T-cell (primary cell): ENCODE results near the gene CABLES1. TPM values are rescaled to one million over a fixed set of nuclear protein-coding genes. Genes with fewer than 3 reads are reported as not detected.

Source experiments
- ATAC-seq, 4 experiments: fragments of 200-7000 bp in 3 of 4; fragments of 150-1000 bp in 1 of 4; cut with Tn5 transposase; replicated peaks in 1 of 4; 1 replicate in 3 of 4; 2 replicates in 1 of 4; pipeline ENCODE4 v1.10.0; 2021; ENCODE audit warnings: moderate library complexity in 3 of 4, mild to moderate bottlenecking in 2 of 4, moderate number of reproducible peaks in 1 of 4
- CTCF ChIA-PET, 2 donors: fragments of 300-600 bp; sonication (Branson Sonifier 250); formaldehyde crosslinking; loops; one replicate each; lab custom pipeline; 2022; ENCODE audit warnings: antibody characterized with exemption in 2 of 2; lab: Charles Lee
- POLR2A ChIA-PET, 2 donors: fragments of 300-600 bp; sonication (Branson Sonifier 250); formaldehyde crosslinking; loops; one replicate each; lab custom pipeline; 2022; ENCODE audit warnings: antibody characterized with exemption in 2 of 2; lab: Charles Lee
- DNase-seq, 35 experiments: peaks; one replicate each; pipeline versions ENCODE4 v3.0.0 to v3.0.0-alpha.2; 2013 to 2023
- H3K27ac ChIP-seq: one replicate; pipeline ENCODE4 v1.5.1; 2013; ENCODE audit warnings: low read length
- H3K27me3 ChIP-seq, 2 experiments: replicated peaks in 1 of 2; 1 replicate in 1 of 2; 2 replicates in 1 of 2; pipeline versions ENCODE4 v1.6.1 to v1.7.0; 2013; ENCODE audit warnings: low read length in 1 of 2, mixed read lengths in 1 of 2; ENCODE audit not compliant: control insufficient read depth in 2 of 2, insufficient read depth in 2 of 2; ENCODE audit errors: extremely low read depth in 1 of 2
- H3K36me3 ChIP-seq, 2 donors: 1 replicate in 1 of 2; 2 replicates in 1 of 2; pipeline versions ENCODE4 v1.6.1 to v1.7.0; 2013; ENCODE audit warnings: low read length in 1 of 2; ENCODE audit not compliant: control insufficient read depth in 2 of 2, insufficient read depth in 1 of 2; ENCODE audit errors: extremely low read depth in 1 of 2
- H3K4me1 ChIP-seq, 2 experiments: 1 replicate in 1 of 2; 2 replicates in 1 of 2; pipeline versions ENCODE4 v1.6.1 to v1.7.0; 2013; ENCODE audit warnings: low read length in 2 of 2, mixed read lengths in 1 of 2; ENCODE audit not compliant: insufficient read depth in 2 of 2, control insufficient read depth in 1 of 2; ENCODE audit errors: extremely low read depth in 1 of 2
- H3K4me3 ChIP-seq, 2 donors: 1 replicate in 1 of 2; 2 replicates in 1 of 2; pipeline versions ENCODE4 v1.5.1 to v1.7.0; 2013; ENCODE audit warnings: mild to moderate bottlenecking in 2 of 2, low read length in 1 of 2, moderate library complexity in 1 of 2; ENCODE audit not compliant: control insufficient read depth in 1 of 2; ENCODE audit errors: extremely low read depth in 1 of 2
- H3K9me3 ChIP-seq: 2 replicates; pipeline ENCODE4 v1.7.0; 2013
- H3K27ac Mint-ChIP-seq, 2 donors: one replicate each; pipeline ENCODE4 v1.8.0; 2020 to 2021; ENCODE audit warnings: mild to moderate bottlenecking in 2 of 2, mixed read lengths in 2 of 2
- H3K27me3 Mint-ChIP-seq, 2 donors: one replicate each; pipeline ENCODE4 v1.8.0; 2021 to 2022; ENCODE audit warnings: mixed read lengths in 2 of 2
- H3K36me3 Mint-ChIP-seq: one replicate; pipeline ENCODE4 v1.8.0; 2021; ENCODE audit warnings: mixed read lengths
- H3K4me1 Mint-ChIP-seq, 3 donors: one replicate each; pipeline ENCODE4 v1.8.0; 2020 to 2022; ENCODE audit warnings: mixed read lengths in 3 of 3, mild to moderate bottlenecking in 1 of 3
- H3K4me3 Mint-ChIP-seq, 3 donors: one replicate each; pipeline ENCODE4 v1.8.0; 2020 to 2022; ENCODE audit warnings: mild to moderate bottlenecking in 3 of 3, mixed read lengths in 3 of 3, moderate library complexity in 3 of 3
- H3K9me3 Mint-ChIP-seq, 3 donors: one replicate each; pipeline ENCODE4 v1.8.0; 2020 to 2022; ENCODE audit warnings: mixed read lengths in 3 of 3
- WGBS: methylation state at CpG from one replicate; pipeline ENCODE4 v1.1.5; 2013; ENCODE audit warnings: missing lambda C conversion rate; ENCODE audit not compliant: insufficient coverage; 5-methylcytosine and 5-hydroxymethylcytosine counted together
- total RNA-seq, 35 experiments: library from RNA in 6 of 35; stranded (reverse) in 6 of 35; fragments of 120-200 nt in 1 of 35; gene quantifications; one replicate each; pipeline versions ENCODE4 v1.2.1 to v1.2.4 and lab custom pipeline; 2013 to 2026

The CABLES1 gene
- total RNA-seq, 5 donors from 2014 or later (not counting 1 experiment from before 2014, with no cell fraction given), result 0.23 to 1.7 (median 0.85) TPM

DNA sequence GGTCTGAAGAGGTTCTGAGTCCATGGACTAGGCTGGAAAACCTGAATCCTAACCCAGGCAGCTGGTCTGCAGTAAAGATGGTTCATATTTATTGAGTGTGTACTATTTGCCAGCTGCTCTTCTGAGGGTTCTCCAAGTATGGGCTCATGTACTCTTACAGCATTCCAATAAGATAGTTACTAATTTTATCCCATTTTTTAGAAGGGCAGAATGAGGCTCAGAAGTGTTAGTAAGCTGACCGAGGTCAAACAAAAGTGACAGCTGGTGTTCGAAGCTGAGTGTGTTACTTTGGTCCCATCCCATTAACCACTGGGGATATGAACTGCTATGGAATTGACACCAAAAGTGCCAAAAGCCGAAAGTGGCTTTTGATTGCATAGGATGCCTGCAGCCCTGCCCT lies 76.9 kb downstream of the CABLES1 start:
- Mint-ChIP-seq H3K4me3 (no peak overlapping the region), H3K27ac (no peak overlapping the region), H3K27me3 (peaks cover 4 to 7% of the 10 kb centered on the region in 2 donors), H3K36me3 (no peaks in the 10 kb centered on the region), H3K4me1 (peaks cover 0 to 4% (median 4%) of the 10 kb centered on the region in 3 donors), H3K9me3 (peaks cover 0 to 4% (median 0%) of the 10 kb centered on the region in 3 donors)
- H3K4me1 ChIP-seq, result no peaks in the 10 kb centered on the region
- DNase-seq, result no peak
- ChIA-PET POLR2A (interaction anchor here in 1 of 2 donors (0.6 kb wide), 1 partner anchor 12 kb away, joined by 4 read pairs; no protein-coding TSS in a partner anchor), CTCF (no interaction called here)
- H3K27ac ChIP-seq, result no peak overlapping the region
- ATAC-seq, result no peak
- H3K36me3 ChIP-seq, result no peaks in the 10 kb centered on the region
- no peaks in the 10 kb centered on the region for H3K9me3 ChIP-seq
- peaks cover 0 to 6% of the 10 kb centered on the region in 2 experiments for H3K27me3 ChIP-seq
- no peak overlapping the region for H3K4me3 ChIP-seq
- no CpG with 5 or more reads among the region's 3 CpGs for WGBS

DNA sequence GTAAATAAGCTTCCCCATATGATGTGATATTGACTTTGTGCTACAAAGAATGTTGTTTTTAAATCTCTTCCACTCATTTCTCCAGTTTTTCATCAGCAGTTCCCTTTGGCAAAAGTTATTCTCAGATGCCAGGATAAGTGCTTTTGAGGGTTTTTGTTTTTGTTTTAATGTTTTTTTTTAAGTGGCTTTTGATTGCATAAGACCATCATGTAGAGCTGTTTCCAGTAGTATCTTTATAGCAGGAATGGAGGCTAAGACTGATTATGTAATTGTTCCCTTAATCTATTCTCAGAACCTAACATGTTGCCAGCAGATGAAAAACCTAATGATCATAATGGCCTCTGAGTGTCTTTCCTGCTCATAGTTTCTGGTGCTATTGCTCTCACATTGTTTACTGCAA lies 77.9 kb downstream of the CABLES1 start:
- CTCF ChIA-PET, result no interaction called here
- Histone ChIP-seq H3K9me3 (no peaks in the 10 kb centered on the region), H3K27me3 (peaks cover 0 to 10% of the 10 kb centered on the region in 2 experiments), H3K4me3 (no peak overlapping the region), H3K27ac (no peak overlapping the region), H3K4me1 (no peaks in the 10 kb centered on the region), H3K36me3 (no peaks in the 10 kb centered on the region)
- POLR2A ChIA-PET, result no interaction called here
- peaks cover 0 to 4% (median 0%) of the 10 kb centered on the region in 3 donors for H3K9me3 Mint-ChIP-seq
- ATAC-seq, result no peak
- no peak overlapping the region for H3K27ac Mint-ChIP-seq
- DNase-seq, result no peak
- H3K4me1 Mint-ChIP-seq, result no peaks in the 10 kb centered on the region
- peaks cover 4 to 7% of the 10 kb centered on the region in 2 donors for H3K27me3 Mint-ChIP-seq
- no peaks in the 10 kb centered on the region for H3K36me3 Mint-ChIP-seq
- no peak overlapping the region for H3K4me3 Mint-ChIP-seq

DNA sequence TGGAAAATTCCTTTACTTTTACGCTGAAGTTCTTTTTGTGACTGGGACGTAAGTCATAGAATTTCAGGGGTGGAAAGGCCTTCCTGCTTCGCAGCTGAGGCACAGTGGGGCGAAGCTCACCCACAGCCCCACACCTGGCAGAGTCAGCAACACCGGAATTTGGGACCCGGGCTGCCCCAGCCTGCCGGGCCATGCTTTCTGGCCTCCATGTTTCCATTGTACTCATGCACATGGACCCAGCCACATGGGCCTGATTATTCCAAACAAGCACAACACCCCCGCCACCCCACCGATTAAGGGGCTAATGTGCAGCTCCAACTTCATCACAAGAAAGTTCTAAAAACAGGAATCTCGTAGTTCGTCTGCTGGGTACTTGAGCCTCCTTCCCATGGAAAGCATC lies 82.5 kb downstream of the CABLES1 start:
- Histone ChIP-seq H3K27ac (no peak overlapping the region), H3K36me3 (no peaks in the 10 kb centered on the region), H3K27me3 (peaks cover 0 to 3% of the 10 kb centered on the region in 2 experiments), H3K9me3 (no peaks in the 10 kb centered on the region), H3K4me3 (no peak overlapping the region), H3K4me1 (no peaks in the 10 kb centered on the region)
- CTCF ChIA-PET, result no interaction called here
- 95% methylated on average over 9 of the region's 11 CpGs for WGBS
- Mint-ChIP-seq H3K4me3 (no peak overlapping the region), H3K36me3 (no peaks in the 10 kb centered on the region), H3K27me3 (peaks cover 0 to 3% of the 10 kb centered on the region in 2 donors), H3K4me1 (no peaks in the 10 kb centered on the region), H3K27ac (no peak overlapping the region), H3K9me3 (no peaks in the 10 kb centered on the region)
- no peak for DNase-seq
- no peak for ATAC-seq
- POLR2A ChIA-PET, result no interaction called here

DNA sequence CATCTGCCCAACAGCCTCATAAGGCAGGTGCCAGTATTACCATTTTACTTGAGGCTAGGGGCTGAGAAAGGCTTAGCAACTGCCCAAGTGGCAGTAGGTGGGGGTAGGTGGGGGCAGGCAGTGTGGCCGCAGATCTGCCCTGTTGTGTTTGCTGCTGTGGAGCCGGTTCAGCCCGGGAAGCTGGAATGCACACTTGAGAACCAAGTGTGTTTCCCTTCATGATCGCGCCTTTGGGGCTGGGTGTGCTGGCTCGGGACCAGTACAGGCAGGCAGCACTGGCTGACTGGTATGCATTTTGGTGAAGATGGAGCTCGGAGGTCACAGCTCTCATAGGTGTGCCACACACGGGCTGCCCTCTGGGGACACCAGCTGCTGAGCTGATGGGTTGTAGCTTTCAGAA lies 85.1 kb downstream of the CABLES1 start:
- no peak overlapping the region for H3K4me3 Mint-ChIP-seq
- peaks cover 0 to 6% (median 0%) of the 10 kb centered on the region in 3 donors for H3K4me1 Mint-ChIP-seq
- DNase-seq (no peak), ATAC-seq (no peak)
- CTCF ChIA-PET, result no interaction called here
- no peak overlapping the region for H3K27ac ChIP-seq
- H3K27me3 ChIP-seq, result peaks cover 0 to 3% of the 10 kb centered on the region in 2 experiments
- WGBS, result 89% methylated on average over 8 of the region's 8 CpGs
- no peaks in the 10 kb centered on the region for H3K9me3 Mint-ChIP-seq
- peaks cover 0 to 3% of the 10 kb centered on the region in 2 donors for H3K27me3 Mint-ChIP-seq
- H3K36me3 ChIP-seq, result no peaks in the 10 kb centered on the region
- no peaks in the 10 kb centered on the region for H3K4me1 ChIP-seq
- H3K9me3 ChIP-seq, result no peaks in the 10 kb centered on the region
- H3K27ac Mint-ChIP-seq, result no peak overlapping the region
- no peaks in the 10 kb centered on the region for H3K36me3 Mint-ChIP-seq
- POLR2A ChIA-PET, result no interaction called here
- H3K4me3 ChIP-seq, result no peak overlapping the region

DNA sequence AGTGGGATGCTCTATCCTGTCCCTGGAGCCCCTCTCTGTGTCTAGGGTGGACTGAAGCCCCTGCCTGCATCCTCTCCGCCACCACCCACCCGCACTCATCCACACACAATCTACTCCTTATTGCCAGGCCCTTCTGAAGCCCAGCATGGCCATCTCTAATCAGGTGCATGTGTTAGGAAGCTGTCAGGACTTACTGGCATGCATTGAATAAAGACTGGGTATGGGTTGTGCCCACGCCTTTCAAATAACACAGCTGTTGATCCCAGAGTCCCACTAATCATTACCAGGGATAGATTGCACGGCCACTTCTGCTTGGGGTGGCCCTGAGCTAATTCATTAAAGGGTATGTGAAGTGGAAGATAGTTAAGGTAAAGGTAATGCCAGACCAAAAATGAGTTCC lies 88.4 kb downstream of the CABLES1 start:
- no peak for ATAC-seq
- Mint-ChIP-seq H3K4me3 (no peak overlapping the region), H3K36me3 (no peaks in the 10 kb centered on the region), H3K4me1 (peaks cover 4 to 9% (median 6%) of the 10 kb centered on the region in 3 donors), H3K27ac (no peak overlapping the region), H3K9me3 (no peaks in the 10 kb centered on the region), H3K27me3 (peaks cover 0 to 3% of the 10 kb centered on the region in 2 donors)
- H3K27me3 ChIP-seq, result no peaks in the 10 kb centered on the region
- no peak overlapping the region for H3K4me3 ChIP-seq
- CTCF ChIA-PET, result interaction anchor here in 1 of 2 donors (0.8 to 1.0 kb wide), 2 partner anchors 90 to 154 kb away, joined by 4 to 8 read pairs; no protein-coding TSS in a partner anchor
- H3K9me3 ChIP-seq, result no peaks in the 10 kb centered on the region
- no peak overlapping the region for H3K27ac ChIP-seq
- DNase-seq, result no peak
- WGBS, result no CpG with 5 or more reads among the region's 4 CpGs
- no peaks in the 10 kb centered on the region for H3K36me3 ChIP-seq
- POLR2A ChIA-PET, result interaction anchor here in 1 of 2 donors (0.7 kb wide), 1 partner anchor 11 kb away, joined by 4 read pairs; no protein-coding TSS in a partner anchor
- H3K4me1 ChIP-seq, result no peaks in the 10 kb centered on the region

DNA sequence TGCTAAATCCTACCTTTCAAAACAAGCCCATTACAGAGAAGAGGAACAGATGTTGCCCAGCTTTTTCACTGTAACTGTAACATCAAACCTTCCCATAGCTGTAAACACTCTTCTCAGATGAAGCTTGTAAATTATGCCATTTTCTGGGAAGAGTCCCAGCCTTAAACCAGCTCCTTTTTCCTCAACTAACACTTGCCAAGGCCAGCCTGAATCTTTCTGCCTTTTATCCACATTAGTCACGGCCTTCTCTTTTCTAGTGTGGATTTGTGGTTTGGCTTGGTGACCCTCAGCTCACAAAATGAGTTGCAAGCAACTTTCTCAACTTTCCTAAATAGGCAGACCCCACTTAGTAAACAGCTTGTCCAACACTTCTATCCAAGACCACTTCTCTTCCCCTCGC lies 90.2 kb downstream of the CABLES1 start:
- H3K27ac ChIP-seq, result no peak overlapping the region
- H3K4me1 Mint-ChIP-seq, result peaks cover 13 to 15% (median 13%) of the 10 kb centered on the region in 3 donors

More for the DNA sequence above, 90.2 kb downstream of the CABLES1 start:
- Mint-ChIP-seq H3K36me3 (no peaks in the 10 kb centered on the region), H3K4me3 (no peak overlapping the region), H3K9me3 (no peaks in the 10 kb centered on the region), H3K27ac (no peak overlapping the region), H3K27me3 (no peaks in the 10 kb centered on the region)
- DNase-seq, result no peak
- POLR2A ChIA-PET, result interaction anchor here in 1 of 2 donors (0.5 kb wide), 1 partner anchor 450 kb away, joined by 5 read pairs; no protein-coding TSS in a partner anchor
- no CpG with 5 or more reads among the region's 2 CpGs for WGBS
- Histone ChIP-seq H3K9me3 (no peaks in the 10 kb centered on the region), H3K36me3 (no peaks in the 10 kb centered on the region), H3K4me3 (no peak overlapping the region), H3K27me3 (no peaks in the 10 kb centered on the region), H3K4me1 (peaks cover 0 to 2% of the 10 kb centered on the region in 2 experiments)
- ATAC-seq, result no peak
- CTCF ChIA-PET, result interaction anchor here in 1 of 2 donors (1.3 kb wide), 1 partner anchor 10 kb away, joined by 3 read pairs; no protein-coding TSS in a partner anchor
